Fibroblast of lung (primary cell): ENCODE data around the gene HMCES.

Experiments used
- EZH2 ChIP-seq: IDR thresholded peaks from 2 replicates; pipeline ENCODE4 v1.5.1; 2012; ENCODE audit warnings: low read length, control low read depth, mild to moderate bottlenecking; ENCODE audit errors: missing control alignments
- TF ChIP-seq, protein P1 (sequence below), 2 donors: IDR thresholded peaks in 1 of 2; conservative IDR thresholded peaks in 1 of 2; 1 replicate in 1 of 2; 2 replicates in 1 of 2; pipeline ENCODE4 v1.5.1; 2011 to 2012; ENCODE audit warnings: low read length in 2 of 2, control low read depth in 1 of 2, inconsistent platforms in 1 of 2, low read depth in 1 of 2, mild to moderate bottlenecking in 1 of 2

DNA sequence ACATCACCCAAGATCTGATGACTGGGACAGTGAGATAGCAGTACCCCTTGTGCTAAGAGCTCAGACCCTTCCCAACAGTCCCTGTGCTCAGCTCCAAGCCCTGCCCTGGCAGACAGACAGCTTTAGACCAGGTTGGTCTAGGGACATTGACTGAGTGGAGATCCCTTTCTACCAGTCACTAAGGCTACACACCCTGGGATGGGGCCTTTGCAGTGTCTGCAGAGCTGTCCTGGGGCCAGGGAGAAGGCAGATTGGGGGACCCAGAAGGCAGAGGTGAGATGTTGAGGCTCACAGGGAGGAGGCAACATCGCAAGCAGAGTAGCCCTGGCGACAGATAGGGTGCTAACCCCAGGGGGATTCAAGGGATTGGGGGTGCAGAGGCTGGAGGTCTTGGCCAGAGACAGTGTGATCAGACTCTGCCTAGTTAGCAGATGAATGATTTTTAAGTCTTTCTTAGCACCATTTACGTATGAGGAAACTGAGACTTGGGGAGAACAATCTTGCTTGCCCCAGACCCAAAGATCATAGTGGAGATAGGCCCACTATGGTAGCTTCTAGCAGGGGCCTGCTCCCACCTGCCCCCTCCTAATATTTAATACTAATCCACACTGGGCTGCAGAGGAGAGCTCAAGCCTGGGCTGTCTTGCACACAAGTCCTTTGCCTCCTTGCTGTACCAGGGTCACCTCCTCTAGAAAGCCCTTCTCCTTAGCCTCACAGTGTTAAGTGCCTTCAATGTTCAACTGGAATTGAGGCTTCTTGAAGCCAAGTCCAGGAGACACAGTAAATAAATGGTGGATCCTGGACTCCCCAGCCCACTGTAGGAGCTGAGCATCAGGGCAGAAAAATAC, 32.6 kb downstream of the HMCES start:
- TF ChIP-seq, protein P1, sequence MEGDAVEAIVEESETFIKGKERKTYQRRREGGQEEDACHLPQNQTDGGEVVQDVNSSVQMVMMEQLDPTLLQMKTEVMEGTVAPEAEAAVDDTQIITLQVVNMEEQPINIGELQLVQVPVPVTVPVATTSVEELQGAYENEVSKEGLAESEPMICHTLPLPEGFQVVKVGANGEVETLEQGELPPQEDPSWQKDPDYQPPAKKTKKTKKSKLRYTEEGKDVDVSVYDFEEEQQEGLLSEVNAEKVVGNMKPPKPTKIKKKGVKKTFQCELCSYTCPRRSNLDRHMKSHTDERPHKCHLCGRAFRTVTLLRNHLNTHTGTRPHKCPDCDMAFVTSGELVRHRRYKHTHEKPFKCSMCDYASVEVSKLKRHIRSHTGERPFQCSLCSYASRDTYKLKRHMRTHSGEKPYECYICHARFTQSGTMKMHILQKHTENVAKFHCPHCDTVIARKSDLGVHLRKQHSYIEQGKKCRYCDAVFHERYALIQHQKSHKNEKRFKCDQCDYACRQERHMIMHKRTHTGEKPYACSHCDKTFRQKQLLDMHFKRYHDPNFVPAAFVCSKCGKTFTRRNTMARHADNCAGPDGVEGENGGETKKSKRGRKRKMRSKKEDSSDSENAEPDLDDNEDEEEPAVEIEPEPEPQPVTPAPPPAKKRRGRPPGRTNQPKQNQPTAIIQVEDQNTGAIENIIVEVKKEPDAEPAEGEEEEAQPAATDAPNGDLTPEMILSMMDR (conservative IDR thresholded peaks at IDR 0.05 in 1 of 2, IDR thresholded peaks at IDR 0.05 in 1 of 2; ENCODE audit: low read depth in 1 of 2, low read length in 2 of 2) = no peak
- no peak for TF ChIP-seq EZH2
